K562 (cell line): ENCODE measurements around the gene SPATA12. TPM values are rescaled to one million over a fixed set of nuclear protein-coding genes. Genes with fewer than 3 reads are reported as not detected.
A peak's percentile ranks its signal among the peaks of the same experiment; 100 is the strongest.

Experiments
- ATAC-seq: fragments of 200-7000 bp; cut with Tn5 transposase; 3 replicates; pipeline ENCODE4 v1.9.1; 2020; ENCODE audit warnings: moderate library complexity
- BruUV-seq: library from RNA; stranded (reverse); fragments of 400-500 nt; replicated peaks from 2 replicates; lab custom pipeline; 2021; lab: Mats Ljungman, UMichigan
- CTCF ChIA-PET: fragments of 300-600 bp; formaldehyde crosslinking; extraction: SDS; loops from one replicate; lab custom pipeline; 2021; ENCODE audit warnings: low intra/inter-chr PET ratio; lab: Yijun Ruan, JAX
- POLR2A ChIA-PET: fragments of 300-600, 350-650 bp; sonication (Branson Sonifier 250); formaldehyde crosslinking; extraction: SDS; loops from one replicate; lab custom pipeline; 2021; ENCODE audit warnings: antibody characterized with exemption, inconsistent platforms; lab: Yijun Ruan, JAX
- DNase-seq, 4 experiments: peaks; one replicate each; pipeline versions ENCODE4 v3.0.0 to v3.0.0-alpha.2; 2011 to 2018; ENCODE audit warnings: low spot score in 3 of 4, mixed read lengths in 3 of 4; ENCODE audit errors: extremely low read depth in 1 of 4
- FAIRE-seq: peaks from 2 replicates; lab custom pipeline; 2011; peaks lifted over from hg19 to GRCh38; lab: Jason Lieb, UNC
- H2AFZ ChIP-seq: 2 replicates; pipeline ENCODE4 v1.6.0; 2011; ENCODE audit warnings: low read depth, low read length, control low read depth, inconsistent platforms
- H3K27ac ChIP-seq: fragments of 200-600 bp; 3 replicates; pipeline ENCODE4 v1.8.0; 2011; ENCODE audit warnings: low read depth, mild to moderate bottlenecking, control low read depth, inconsistent platforms, low read length, moderate library complexity, mixed read lengths; ENCODE audit errors: extremely low read depth
- H3K27me3 ChIP-seq, 2 experiments: fragments of 300-600 bp in 1 of 2; 2 replicates in 1 of 2; 3 replicates in 1 of 2; pipeline versions ENCODE4 v1.6.0 to v1.8.0; 2011; ENCODE audit warnings: inconsistent platforms in 2 of 2, low read length in 2 of 2, mild to moderate bottlenecking in 1 of 2, mixed read lengths in 1 of 2, moderate library complexity in 1 of 2; ENCODE audit not compliant: control insufficient read depth in 2 of 2, insufficient read depth in 2 of 2
- H3K36me3 ChIP-seq: fragments of 300-600 bp; 3 replicates; pipeline ENCODE4 v1.8.0; 2011; ENCODE audit warnings: mild to moderate bottlenecking, low read length, inconsistent platforms; ENCODE audit not compliant: control insufficient read depth, insufficient read depth
- H3K4me1 ChIP-seq, 2 experiments: fragments of 200-600 bp in 1 of 2; replicated peaks in 1 of 2; 2 replicates in 1 of 2; 3 replicates in 1 of 2; pipeline versions ENCODE4 v1.5.1 to v1.8.0; 2011; ENCODE audit warnings: inconsistent platforms in 2 of 2, low read length in 2 of 2, mild to moderate bottlenecking in 1 of 2, mixed read lengths in 1 of 2, moderate library complexity in 1 of 2; ENCODE audit not compliant: control insufficient read depth in 2 of 2, insufficient read depth in 2 of 2
- H3K4me2 ChIP-seq: 2 replicates; pipeline ENCODE4 v1.6.1; 2011; ENCODE audit warnings: low read length, control low read depth, inconsistent platforms, mixed read lengths; ENCODE audit not compliant: insufficient read depth
- H3K4me3 ChIP-seq: fragments of 200-600 bp; sonication (generic), shearing (Covaris generic); 2 replicates; pipeline ENCODE4 v1.5.1; 2016; ENCODE audit warnings: control low read depth, inconsistent platforms
- H3K79me2 ChIP-seq: fragments of 200-600 bp; 3 replicates; pipeline ENCODE4 v1.8.0; 2011; ENCODE audit warnings: low read length, inconsistent platforms; ENCODE audit not compliant: control insufficient read depth, insufficient read depth
- H3K9ac ChIP-seq, 2 experiments: 2 replicates each; pipeline versions ENCODE4 v1.6.0 to v1.6.1; 2011; ENCODE audit warnings: low read depth in 2 of 2, low read length in 2 of 2, control low read depth in 1 of 2, inconsistent platforms in 1 of 2, mild to moderate bottlenecking in 1 of 2, mixed read lengths in 1 of 2; ENCODE audit not compliant: insufficient read depth in 1 of 2
- H3K9me1 ChIP-seq: one replicate; pipeline ENCODE4 v1.6.0; 2011; ENCODE audit warnings: inconsistent platforms, mild to moderate bottlenecking, low read length, moderate library complexity; ENCODE audit not compliant: control insufficient read depth, insufficient read depth
- H3K9me3 ChIP-seq: replicated peaks from 2 replicates; pipeline ENCODE4 v1.5.1; 2011; ENCODE audit warnings: low read depth, low read length, inconsistent platforms; ENCODE audit not compliant: control insufficient read depth, insufficient read depth
- H4K20me1 ChIP-seq: replicated peaks from 2 replicates; pipeline ENCODE4 v1.6.1; 2011; ENCODE audit warnings: low read length, inconsistent platforms, mixed read lengths; ENCODE audit not compliant: control insufficient read depth, insufficient read depth
- JUND ChIP-seq, 2 experiments: IDR thresholded peaks; 2 replicates in 1 of 2; 3 replicates in 1 of 2; pipeline ENCODE4 v1.6.1; 2011; ENCODE audit warnings: borderline replicate concordance in 2 of 2, low read depth in 2 of 2, low read length in 2 of 2, improper control_type of control experiment in 1 of 2, missing biosample characterization in 1 of 2, missing genetic modification characterization in 1 of 2, missing genetic modification reagents in 1 of 2
- PHTF2 ChIP-seq: fragments of 250-450 bp; sonication (Bioruptor Pico); IDR thresholded peaks from 2 replicates; pipeline ENCODE4 v1.5.0; 2021; ENCODE audit warnings: mild to moderate bottlenecking
- SP2 ChIP-seq: IDR thresholded peaks from 2 replicates; pipeline ENCODE4 v1.6.1; 2011; ENCODE audit warnings: mild to moderate bottlenecking, low read depth, low read length, moderate library complexity; ENCODE audit not compliant: poor library complexity, severe bottlenecking; ENCODE audit errors: extremely low read depth
- XRCC5 ChIP-seq: fragments of 200-400 bp; formaldehyde crosslinking; IDR thresholded peaks from 2 replicates; pipeline ENCODE4 v1.6.1; 2017; ENCODE audit warnings: low read depth, mild to moderate bottlenecking, low read length
- ZNF76 ChIP-seq: fragments of 250-450 bp; sonication (Bioruptor Pico); IDR thresholded peaks from 2 replicates; pipeline ENCODE4 v1.4.0; 2020; ENCODE audit warnings: mild to moderate bottlenecking, moderate library complexity, borderline replicate concordance
- WGBS: fragments of 100-300 bp; shearing (Covaris generic); methylation state at CpG from one replicate; pipeline ENCODE4 v1.1.6; 2016; ENCODE audit warnings: low coverage, mixed read lengths; ENCODE audit not compliant: insufficient coverage; ENCODE audit errors: missing lambda C conversion rate; 5-methylcytosine and 5-hydroxymethylcytosine counted together
- in situ Hi-C: fragments of 300-500 bp; cut with MboI; formaldehyde crosslinking; loops from 4 replicates; pipeline ENCODE4 v1.15.0; 2018; ENCODE audit warnings: inconsistent platforms, mixed read lengths
- intact Hi-C: fragments of 100-400 bp; cut with micrococcal nuclease; formaldehyde crosslinking; loops from 2 replicates; pipeline ENCODE4 v1.14.2; 2022
- polyA plus RNA-seq, 8 experiments: library from polyadenylated mRNA; depleted of rRNA in 4 of 8; stranded (reverse) in 5 of 8; unstranded in 3 of 8; fragments of >200 nt; fragmentation: Nextera tagmentation in 2 of 8; fragmentation: Illumina TruSeq in 1 of 8; extraction: Ambion mirVana in 2 of 8; extraction: Trizol in 1 of 8; gene quantifications; 2 replicates each; pipeline versions ENCODE4 v1.2.1 to v1.2.3, GENCODE V29; 2011 to 2014; ENCODE audit warnings: inconsistent platforms in 1 of 8, missing spikeins in 1 of 8
- total RNA-seq, 7 experiments: library from RNA; depleted of rRNA in 6 of 7; stranded (reverse); fragments of >200 nt in 6 of 7; fragmentation: Illumina TruSeq in 2 of 7; extraction: Trizol in 2 of 7; gene quantifications; 2 replicates each; pipeline versions ENCODE4 v1.2.1 to v1.2.3, GENCODE V29; 2011 to 2021; ENCODE audit warnings: low replicate concordance in 1 of 7
- TF ChIP-seq, protein P1 (sequence below), 2 experiments: fragments of 450-650 bp in 1 of 2; sonication (generic) in 1 of 2; formaldehyde crosslinking in 1 of 2; IDR thresholded peaks in 1 of 2; conservative IDR thresholded peaks in 1 of 2; 2 replicates each; pipeline versions ENCODE4 v1.6.1 to v1.8.1; 2016 to 2023; ENCODE audit warnings: mild to moderate bottlenecking in 2 of 2, moderate library complexity in 2 of 2, inconsistent platforms in 1 of 2, missing genetic modification reagents in 1 of 2

The SPATA12 gene
- total and polyA plus RNA-seq, 9 of the 15 experiments (the other 6 are each of a cell fraction or from before 2014, with no cell fraction given): not detected

DNA sequence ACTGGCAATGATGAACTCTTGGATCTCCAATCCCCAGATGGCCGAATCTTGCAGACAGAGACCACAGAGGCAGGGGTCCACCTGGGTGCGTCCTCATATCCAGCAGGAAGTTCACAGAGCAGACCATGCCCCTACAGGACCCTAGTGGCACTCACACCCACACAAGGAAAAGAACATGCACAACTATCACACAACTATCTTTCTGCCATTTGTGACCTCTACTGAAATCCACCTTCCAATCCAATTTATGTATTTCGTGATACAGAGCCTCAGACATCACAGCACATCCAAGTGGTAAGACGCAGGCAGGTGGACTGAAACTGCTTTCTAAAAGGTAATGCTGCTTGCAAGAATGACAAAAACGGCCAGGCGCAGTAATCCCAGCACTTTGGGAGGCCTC, 44.6 kb upstream of the SPATA12 start:
- Histone ChIP-seq H4K20me1 (no peaks in the 10 kb centered on the region), H3K9me3 (peaks cover 4% of the 10 kb centered on the region; the same call in 1 of the 2 replicates), H3K79me2 (no peaks in the 10 kb centered on the region), H3K27ac (no peak overlapping the region), H3K36me3 (no peaks in the 10 kb centered on the region), H3K9ac (no peak overlapping the region), H3K4me3 (no peak overlapping the region), H3K4me2 (no peak overlapping the region), H2AFZ (0 out of 2 replicates have a peak overlapping the region, but pooled peaks have one; percentile 62), H3K27me3 (no peaks in the 10 kb centered on the region; a peak in 1 of 5 replicates), H3K4me1 (peaks cover 11 to 27% of the 10 kb centered on the region in 2 experiments; a peak in 3 of 5 replicates), H3K9me1 (no peaks in the 10 kb centered on the region)
- DNase-seq: no peak
- ChIA-PET CTCF (no interaction called here), POLR2A (no interaction called here)
- no peak for TF ChIP-seq SP2
- TF ChIP-seq XRCC5: no peak
- no peak for TF ChIP-seq PHTF2
- in situ Hi-C loops (no loop called here), intact Hi-C loops (no loop called here)
- no TSS peak for BruUV-seq
- FAIRE-seq: peak; percentile 73
- ATAC-seq: peak; percentile 39
- WGBS: 46% methylated on average over 6 of the region's 6 CpGs

DNA sequence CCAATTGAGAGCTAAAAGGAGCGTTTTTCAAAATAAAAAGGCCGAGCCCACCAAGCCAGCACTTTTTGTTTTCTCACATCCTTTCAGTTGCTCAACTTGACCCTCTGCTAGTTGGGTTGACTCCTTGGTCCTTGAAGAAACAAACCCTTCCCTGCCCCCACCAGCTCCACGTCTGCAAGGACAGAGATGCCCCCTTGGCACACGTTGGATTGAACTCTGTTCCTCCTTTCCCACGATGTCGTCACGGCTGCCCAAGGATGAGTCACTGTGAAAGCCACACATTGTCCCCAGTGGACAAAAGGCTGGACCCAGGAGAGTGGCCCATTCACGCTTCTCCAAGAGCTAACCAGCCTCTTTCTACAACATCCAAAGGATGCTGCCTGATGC, 43.0 kb upstream of the SPATA12 start:
- Histone ChIP-seq H2AFZ (peak overlapping the region; percentile 46; the same call in 1 of the 2 replicates), H3K36me3 (no peaks in the 10 kb centered on the region), H3K9ac (no peak overlapping the region), H3K79me2 (no peaks in the 10 kb centered on the region), H3K4me1 (peaks cover 11 to 27% of the 10 kb centered on the region in 2 experiments; a peak in 3 of 5 replicates), H3K27ac (no peak overlapping the region), H4K20me1 (no peaks in the 10 kb centered on the region), H3K9me1 (no peaks in the 10 kb centered on the region), H3K4me2 (peak overlapping the region; percentile 57; the same call in 1 of the 2 replicates), H3K27me3 (no peaks in the 10 kb centered on the region; a peak in 1 of 5 replicates), H3K4me3 (no peak overlapping the region), H3K9me3 (peaks cover 4% of the 10 kb centered on the region; the same call in 1 of the 2 replicates)
- no TSS peak for BruUV-seq
- TF ChIP-seq, protein P1, sequence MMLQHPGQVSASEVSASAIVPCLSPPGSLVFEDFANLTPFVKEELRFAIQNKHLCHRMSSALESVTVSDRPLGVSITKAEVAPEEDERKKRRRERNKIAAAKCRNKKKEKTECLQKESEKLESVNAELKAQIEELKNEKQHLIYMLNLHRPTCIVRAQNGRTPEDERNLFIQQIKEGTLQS (IDR thresholded peaks at IDR 0.05): peak; percentile 37
- TF ChIP-seq, protein P1 (CRISPR knock-in tag; conservative IDR thresholded peaks at IDR 0.05): no peak
- no peak for TF ChIP-seq ZNF76 (CRISPR knock-in tag)
- 0 out of 2 replicates have a peak, but pooled peaks have one; percentile 16 for TF ChIP-seq JUND (IDR thresholded peaks at IDR 0.05; ENCODE audit: borderline replicate concordance, low read depth, low read length)
- TF ChIP-seq JUND (tag; IDR thresholded peaks at IDR 0.05; ENCODE audit: borderline replicate concordance, low read depth, low read length): no peak
- in situ Hi-C loops (no loop called here), intact Hi-C loops (no loop called here)
- DNase-seq (no peak), FAIRE-seq (no peak), ATAC-seq (no peak)
- ChIA-PET CTCF (no interaction called here), POLR2A (no interaction called here)
- WGBS: 45% methylated on average over 8 of the region's 8 CpGs
